HepG2 (cell line): ENCODE measurements around the gene DDN. TPM values are rescaled to one million over a fixed set of nuclear protein-coding genes. Genes with fewer than 3 reads are reported as not detected.

Source experiments
- ATAC-seq: fragments of 200-7000 bp; cut with Tn5 transposase; 3 replicates; pipeline ENCODE4 v1.9.1; 2020; ENCODE audit warnings: mild to moderate bottlenecking, moderate library complexity
- BruUV-seq: library from RNA; stranded (reverse); fragments of 400-500 nt; replicated peaks from 2 replicates; lab custom pipeline; 2021; lab: Mats Ljungman, UMichigan
- CTCF ChIA-PET: fragments of 300-600 bp; formaldehyde crosslinking; extraction: SDS; loops from one replicate; lab custom pipeline; 2021; ENCODE audit warnings: low total read pairs, inconsistent platforms, low intra/inter-chr PET ratio; lab: Yijun Ruan, JAX
- POLR2A ChIA-PET: fragments of 350-600 bp; sonication (Branson Sonifier 250); formaldehyde crosslinking; loops from one replicate; lab custom pipeline; 2020; ENCODE audit warnings: antibody characterized with exemption, inconsistent platforms; lab: Yijun Ruan, JAX
- DNase-seq: peaks from one replicate; pipeline ENCODE4 v3.0.0-alpha.2; 2015; ENCODE audit warnings: low spot score
- FAIRE-seq: peaks from 3 replicates; lab custom pipeline; 2011; peaks lifted over from hg19 to GRCh38; lab: Jason Lieb, UNC
- H2AFZ ChIP-seq: one replicate; pipeline ENCODE4 v1.6.1; 2011; ENCODE audit warnings: low read length, inconsistent platforms
- H3K27ac ChIP-seq: fragments of 300-600 bp; 3 replicates; pipeline ENCODE4 v1.8.0; 2011; ENCODE audit warnings: mixed run types, mild to moderate bottlenecking, mixed read lengths, low read length, inconsistent platforms; ENCODE audit not compliant: insufficient read depth; ENCODE audit errors: extremely low read length
- H3K27me3 ChIP-seq, 2 experiments: fragments of 200-600 bp in 1 of 2; 2 replicates in 1 of 2; 3 replicates in 1 of 2; pipeline versions ENCODE4 v1.6.0 to v1.8.0; 2011; ENCODE audit warnings: low read length in 2 of 2, mild to moderate bottlenecking in 2 of 2, moderate library complexity in 2 of 2, inconsistent platforms in 1 of 2; ENCODE audit not compliant: insufficient read depth in 2 of 2, control insufficient read depth in 1 of 2
- H3K36me3 ChIP-seq, 2 experiments: fragments of 200-600 bp in 1 of 2; replicated peaks in 1 of 2; 2 replicates in 1 of 2; 3 replicates in 1 of 2; pipeline versions ENCODE4 v1.5.1 to v1.8.0; 2011; ENCODE audit warnings: low read length in 2 of 2, inconsistent platforms in 1 of 2; ENCODE audit not compliant: insufficient read depth in 2 of 2, control insufficient read depth in 1 of 2
- H3K4me1 ChIP-seq: 2 replicates; pipeline ENCODE4 v1.5.1; 2012; ENCODE audit warnings: low read length, inconsistent platforms; ENCODE audit not compliant: insufficient read depth
- H3K4me2 ChIP-seq: 2 replicates; pipeline ENCODE4 v1.6.0; 2011; ENCODE audit warnings: low read depth, low read length, inconsistent platforms
- H3K4me3 ChIP-seq, 3 experiments: fragments of 200-600 bp in 1 of 3; sonication (generic), shearing (Covaris generic) in 1 of 3; replicated peaks in 1 of 3; 2 replicates each; pipeline ENCODE4 v1.5.1; 2011 to 2016; ENCODE audit warnings: low read length in 3 of 3, inconsistent platforms in 2 of 3, low read depth in 2 of 3, mild to moderate bottlenecking in 2 of 3, control low read depth in 1 of 3, mixed read lengths in 1 of 3; ENCODE audit not compliant: insufficient read depth in 1 of 3
- H3K79me2 ChIP-seq: one replicate; pipeline ENCODE4 v1.6.1; 2011; ENCODE audit warnings: low read length, inconsistent platforms; ENCODE audit not compliant: insufficient read depth
- H3K9ac ChIP-seq: 2 replicates; pipeline ENCODE4 v1.6.0; 2011; ENCODE audit warnings: mild to moderate bottlenecking, low read depth, low read length, inconsistent platforms; ENCODE audit not compliant: insufficient read depth
- H3K9me3 ChIP-seq: 2 replicates; pipeline ENCODE4 v1.5.1; 2012; ENCODE audit warnings: mild to moderate bottlenecking, low read length
- H4K20me1 ChIP-seq: 2 replicates; pipeline ENCODE4 v1.6.0; 2011; ENCODE audit warnings: inconsistent platforms, mild to moderate bottlenecking, low read length, moderate library complexity; ENCODE audit not compliant: insufficient read depth
- HMGA1 ChIP-seq: sonication (generic); formaldehyde crosslinking; conservative IDR thresholded peaks from 2 replicates; pipeline ENCODE4 v1.4.0; 2020; ENCODE audit warnings: missing genetic modification reagents
- PLRG1 ChIP-seq: fragments of 450-650 bp; conservative IDR thresholded peaks from 2 replicates; pipeline ENCODE4 v1.6.1; 2016
- PREB ChIP-seq: sonication (generic); formaldehyde crosslinking; IDR thresholded peaks from 2 replicates; pipeline ENCODE4 v1.4.0; 2020; ENCODE audit warnings: missing genetic modification reagents
- TRIM22 ChIP-seq: fragments of 450-650 bp; IDR thresholded peaks from 2 replicates; pipeline ENCODE4 v1.6.1; 2017
- ZBTB33 ChIP-seq: sonication (generic); formaldehyde crosslinking; IDR thresholded peaks from 2 replicates; pipeline ENCODE4 v1.4.0; 2020; ENCODE audit warnings: missing genetic modification reagents
- ZBTB42 ChIP-seq: sonication (generic); formaldehyde crosslinking; IDR thresholded peaks from 2 replicates; pipeline ENCODE4 v1.5.0; 2020; ENCODE audit warnings: mild to moderate bottlenecking, missing genetic modification reagents
- ZNF18 ChIP-seq: sonication (generic); formaldehyde crosslinking; IDR thresholded peaks from 2 replicates; pipeline ENCODE4 v1.8.0; 2022; ENCODE audit warnings: mild to moderate bottlenecking, missing genetic modification reagents; ENCODE audit not compliant: insufficient replicate concordance
- ZNF710 ChIP-seq: sonication (generic); formaldehyde crosslinking; IDR thresholded peaks from 2 replicates; pipeline ENCODE4 v1.5.0; 2020; ENCODE audit warnings: mild to moderate bottlenecking, missing genetic modification reagents, borderline replicate concordance
- WGBS: methylation state at CpG from one replicate; pipeline ENCODE4 v1.1.6; 2017; ENCODE audit warnings: low lambda C conversion rate; 5-methylcytosine and 5-hydroxymethylcytosine counted together
- in situ Hi-C: cut with HindIII; loops from 2 replicates; pipeline ENCODE4 v1.10.0; 2017; ENCODE audit warnings: low pct_unique_long_range_greater_than_20kb; ENCODE audit not compliant: extremely low pct_ligation_motif_present
- intact Hi-C: fragments of 100-400 bp; cut with micrococcal nuclease; formaldehyde crosslinking; loops from one replicate; pipeline ENCODE4 v1.10.0; 2022; ENCODE audit not compliant: unreplicated experiment
- polyA plus RNA-seq, 8 experiments: library from polyadenylated mRNA; depleted of rRNA in 3 of 8; stranded (reverse) in 7 of 8; unstranded in 1 of 8; fragments of >200 nt; fragmentation: Illumina TruSeq in 4 of 8; extraction: Trizol in 4 of 8; gene quantifications; 2 replicates each; pipeline versions ENCODE4 v1.2.1 to v1.2.3, GENCODE V29; 2011 to 2016; ENCODE audit warnings: low read depth in 4 of 8, missing spikeins in 1 of 8, mixed read lengths in 1 of 8; ENCODE audit not compliant: insufficient read depth in 1 of 8
- total RNA-seq, 5 experiments: library from RNA; depleted of rRNA; stranded (reverse); fragments of >200 nt; fragmentation: Illumina TruSeq; extraction: Trizol; gene quantifications; 2 replicates each; pipeline ENCODE4 v1.2.3, GENCODE V29; 2016; ENCODE audit warnings: low read depth in 1 of 5

DDN gene
- total and polyA plus RNA-seq, 2 of the 13 experiments (the other 11 are each of a cell fraction or from before 2014, with no cell fraction given), result 0.24 to 0.53 TPM

- Histone ChIP-seq H3K36me3 (no peaks in the 10 kb centered on the region), H3K27ac (no peak overlapping the region), H3K4me1 (peaks cover 47% of the 10 kb centered on the region), H3K79me2 (no peaks in the 10 kb centered on the region), H3K9me3 (no peaks in the 10 kb centered on the region), H3K4me3 (no peak overlapping the region), H3K27me3 (peaks cover 10 to 61% of the 10 kb centered on the region in 2 experiments; a peak in 4 of 5 replicates), H2AFZ (no peak overlapping the region), H4K20me1 (no peaks in the 10 kb centered on the region), H3K4me2 (peak overlapping the region; percentile 60; the same call in 1 of the 2 replicates), H3K9ac (no peak overlapping the region)
- ATAC-seq (no peak), FAIRE-seq (no peak), DNase-seq (no peak)
- intact Hi-C loops (no loop called here), in situ Hi-C loops (no loop called here)
- ChIA-PET CTCF (no interaction called here), POLR2A (no interaction called here)
- WGBS, result 9% methylated on average over 3 of the region's 3 CpGs
- no TSS peak for BruUV-seq
- TF ChIP-seq PREB, result no peak
Observed at GRCh38 chr12:48993787-48994186, 5.4 kb downstream of the DDN start.

GRCh38 chr12:48991247-48992050 is 7.7 kb downstream of the DDN start:
- Histone ChIP-seq H3K36me3 (no peaks in the 10 kb centered on the region), H3K9me3 (no peaks in the 10 kb centered on the region), H4K20me1 (no peaks in the 10 kb centered on the region), H3K79me2 (no peaks in the 10 kb centered on the region), H3K9ac (no peak overlapping the region), H3K4me1 (peaks cover 26% of the 10 kb centered on the region), H3K27me3 (peaks cover 10 to 70% of the 10 kb centered on the region in 2 experiments; a peak in 4 of 5 replicates), H3K27ac (no peak overlapping the region), H3K4me3 (no peak overlapping the region), H2AFZ (no peak overlapping the region), H3K4me2 (no peak overlapping the region)
- in situ Hi-C loops (no loop called here), intact Hi-C loops (no loop called here)
- no TSS peak for BruUV-seq
- DNase-seq, result no peak
- 18% methylated on average over 7 of the region's 8 CpGs for WGBS
- no peak for ATAC-seq
- ChIA-PET CTCF (no interaction called here), POLR2A (no interaction called here)
- no peak for FAIRE-seq
- no peak for TF ChIP-seq ZBTB42 (CRISPR knock-in tag)
- no peak for TF ChIP-seq TRIM22
- TF ChIP-seq HMGA1 (CRISPR knock-in tag), result no peak
- TF ChIP-seq ZBTB33 (CRISPR knock-in tag), result no peak
- no peak for TF ChIP-seq PLRG1
- no peak for TF ChIP-seq ZNF710
- no peak for TF ChIP-seq ZNF18 (CRISPR knock-in tag)
